AG10803 (cell line): ENCODE results near the gene GLIS1.
A peak's percentile ranks its signal among the peaks of the same experiment; 100 is the strongest.

Experiments used
- DNase-seq: peaks from one replicate; pipeline ENCODE4 v3.0.0; 2010; ENCODE audit warnings: low read depth
- H3K4me3 ChIP-seq: 2 replicates; pipeline ENCODE4 v1.5.1; 2011; ENCODE audit warnings: mild to moderate bottlenecking, low read length, control low read depth
- CTCF ChIP-seq: conservative IDR thresholded peaks from 2 replicates; pipeline ENCODE4 v1.5.1; 2011; ENCODE audit warnings: mild to moderate bottlenecking, low read length, control low read depth, inconsistent platforms

The GLIS1 gene

GRCh38 chr1:53530550-53530949, 208.4 kb downstream of the GLIS1 start:
- no peak for DNase-seq
- no peak overlapping the region for H3K4me3 ChIP-seq
- no peak for TF ChIP-seq CTCF

DNA sequence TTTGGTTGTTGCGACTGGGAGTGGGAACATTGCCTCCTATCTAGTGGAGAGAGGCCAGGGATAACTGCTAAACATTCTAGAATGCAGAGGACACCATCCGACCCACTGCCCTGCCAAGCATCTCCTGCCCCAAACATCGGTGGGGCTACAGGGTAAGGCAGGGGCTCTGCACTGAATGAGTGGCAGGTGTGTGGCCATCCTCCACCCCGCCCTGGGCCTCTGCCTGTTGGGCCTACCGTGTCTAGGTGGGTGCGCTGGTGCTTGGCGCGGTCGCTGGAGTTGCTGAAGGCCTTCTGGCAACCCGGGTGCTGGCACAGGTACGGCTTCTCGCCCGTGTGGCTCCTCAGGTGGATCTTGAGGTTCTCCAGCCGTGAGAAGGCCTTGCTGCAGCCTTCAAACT, 209.4 kb downstream of the GLIS1 start:
- no peak for TF ChIP-seq CTCF
- H3K4me3 ChIP-seq = no peak overlapping the region
- no peak for DNase-seq

DNA sequence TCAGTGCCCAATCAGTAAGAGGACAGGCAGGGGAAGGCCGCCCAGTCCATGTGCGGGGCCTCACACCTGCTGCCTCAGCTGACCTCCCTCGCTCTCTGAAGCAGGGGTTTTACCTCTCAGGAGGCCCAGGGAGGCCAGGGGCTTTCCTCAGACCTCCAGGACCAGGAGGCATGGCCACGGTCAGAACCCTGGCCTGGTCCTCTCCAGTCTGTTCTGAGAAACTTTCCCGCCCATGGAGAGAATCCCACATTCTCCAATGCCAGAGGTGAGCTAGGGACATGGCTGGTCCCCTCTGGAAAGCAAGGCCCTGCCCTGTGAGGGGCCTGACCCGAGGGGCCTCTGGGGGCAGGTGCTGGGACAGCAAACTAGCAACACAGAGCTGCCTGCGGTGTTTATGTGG, 211.6 kb downstream of the GLIS1 start:
- H3K4me3 ChIP-seq = no peak overlapping the region
- no peak for DNase-seq
- TF ChIP-seq CTCF = no peak

DNA sequence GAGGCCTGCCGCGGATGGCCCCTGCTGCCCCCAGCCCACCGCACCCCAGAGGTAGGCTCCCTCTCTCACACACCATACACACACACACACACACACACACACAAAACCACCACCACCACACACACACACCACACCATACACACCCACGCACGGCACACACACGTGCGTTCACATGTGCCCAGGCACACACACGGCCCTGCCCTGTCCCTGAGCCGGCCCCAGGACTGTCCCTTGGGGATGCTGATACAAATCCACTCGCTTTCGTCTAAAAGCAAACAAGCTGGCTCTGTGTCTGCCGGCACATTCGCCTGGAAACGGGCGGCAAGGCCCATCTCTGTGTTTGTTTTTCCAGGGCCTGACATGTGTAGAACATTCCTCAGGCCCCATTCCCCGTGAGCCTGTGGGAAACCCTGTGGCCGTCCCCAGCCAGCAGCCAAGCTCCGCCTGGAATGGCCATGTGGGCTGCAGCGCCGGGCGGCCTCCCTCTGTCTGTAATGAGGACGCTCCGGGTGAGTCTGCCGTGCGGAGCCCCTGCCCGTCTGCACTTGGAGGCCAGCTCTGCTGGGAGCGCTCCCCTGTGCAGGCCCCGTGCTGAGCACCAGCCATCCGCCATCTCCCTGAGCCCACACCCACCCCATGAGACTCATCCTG, 212.4 kb downstream of the GLIS1 start:
- TF ChIP-seq CTCF = no peak

DNA sequence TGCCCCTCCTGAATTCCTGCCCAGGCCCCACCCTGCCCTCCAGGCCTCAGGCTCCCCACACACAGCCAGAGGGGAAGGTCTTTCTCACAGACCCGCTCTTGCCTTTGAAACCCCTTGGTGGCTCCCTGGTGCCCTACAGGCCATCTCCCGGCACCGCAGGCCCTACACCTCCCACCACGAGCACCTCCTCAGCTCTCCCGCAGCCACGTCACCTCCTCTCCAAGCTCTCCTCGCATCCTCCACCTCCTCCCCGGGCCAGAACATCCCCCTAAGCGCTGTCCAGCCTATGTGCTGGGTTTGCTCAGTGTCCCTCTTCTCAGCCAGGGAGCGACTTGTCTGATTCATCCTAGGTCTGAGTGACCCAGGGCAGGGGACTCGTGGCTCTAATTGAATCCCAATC, 213.4 kb downstream of the GLIS1 start:
- no peak overlapping the region for H3K4me3 ChIP-seq
- no peak for DNase-seq
- no peak for TF ChIP-seq CTCF

More for the DNA sequence above, 212.4 kb downstream of the GLIS1 start:
- H3K4me3 ChIP-seq = no peak overlapping the region
- peak; percentile 86 for DNase-seq

DNA sequence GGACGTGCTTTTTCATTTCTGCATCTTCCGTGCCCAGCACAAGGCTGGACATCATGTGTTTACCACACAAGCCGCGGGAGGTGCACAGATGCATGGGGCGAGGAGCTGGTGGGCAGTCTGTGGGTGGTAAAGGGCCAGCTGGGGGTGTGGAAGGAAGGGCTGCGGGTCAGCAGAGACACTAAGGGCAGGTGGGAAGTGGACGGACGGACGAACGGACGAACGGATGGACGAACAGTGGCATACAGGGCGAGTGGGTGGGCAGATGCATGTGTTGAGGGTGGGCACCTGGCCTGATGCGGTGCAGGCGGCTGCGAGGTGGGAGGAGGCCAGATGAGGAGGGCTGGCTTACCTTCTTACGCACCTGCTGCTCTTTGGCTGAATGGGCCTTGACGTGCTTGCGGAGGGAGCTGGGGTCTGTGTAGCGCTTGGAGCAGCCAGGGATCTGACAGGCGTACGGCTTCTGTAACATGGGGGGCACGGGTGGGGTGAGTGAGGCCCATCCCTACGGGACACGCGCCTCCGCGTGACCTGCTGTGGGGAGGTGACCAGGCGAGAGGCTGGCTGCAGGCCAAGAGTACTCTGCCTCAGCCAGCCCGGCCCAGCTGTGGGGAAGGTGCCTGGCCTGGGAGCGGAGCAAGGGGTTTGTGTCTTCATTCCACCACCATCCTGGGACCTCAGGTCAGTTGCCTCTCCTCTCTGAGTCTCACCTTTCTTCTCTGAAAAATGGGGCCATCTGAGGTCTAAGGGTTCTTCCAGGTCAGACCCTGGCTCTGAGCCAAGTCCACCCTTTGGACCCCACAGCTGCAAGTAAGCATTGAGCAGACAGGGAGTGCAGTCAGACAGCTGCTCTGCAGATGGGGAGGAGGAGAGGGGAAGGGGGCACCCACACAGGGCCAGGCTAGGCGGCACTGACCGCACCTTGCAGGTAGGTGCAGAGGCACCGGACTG, 214.3 kb downstream of the GLIS1 start:
- no peak overlapping the region for H3K4me3 ChIP-seq
- no peak for TF ChIP-seq CTCF
- DNase-seq = no peak
